HG03342 (cell line): ENCODE measurements around the gene DHX8.
"Not testable (repeated sequence)": the region's sequence is repeated elsewhere in the genome, so short reads cannot be mapped to it uniquely, and the experiment has no call there.

Experiments
- ATAC-seq: cut with Tn5 transposase; IDR thresholded peaks from one replicate; pipeline ENCODE4 v1.9.1; 2021; ENCODE audit warnings: mild to moderate bottlenecking, moderate library complexity; ENCODE audit not compliant: unreplicated experiment

DHX8 gene

DNA sequence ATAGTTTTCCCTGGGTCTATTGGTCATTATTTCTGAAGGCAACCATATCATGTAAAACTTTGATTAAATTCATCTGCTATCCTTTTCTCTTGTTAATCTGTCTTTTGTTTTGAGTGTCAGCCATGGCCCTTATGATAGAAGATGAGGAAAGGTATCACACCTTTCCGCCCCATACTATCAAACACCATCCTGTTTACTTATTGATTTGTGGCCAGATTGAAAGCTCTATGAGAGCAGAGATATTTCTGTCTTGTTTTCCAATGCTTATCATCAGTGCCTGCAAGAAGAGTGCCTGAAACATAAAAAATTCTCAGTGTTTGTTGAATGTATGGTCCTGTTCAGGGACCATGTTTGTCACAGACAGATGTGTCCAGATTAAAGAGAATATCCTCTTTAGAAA is 22.6 kb upstream of the DHX8 start:
- no peak for ATAC-seq

DNA sequence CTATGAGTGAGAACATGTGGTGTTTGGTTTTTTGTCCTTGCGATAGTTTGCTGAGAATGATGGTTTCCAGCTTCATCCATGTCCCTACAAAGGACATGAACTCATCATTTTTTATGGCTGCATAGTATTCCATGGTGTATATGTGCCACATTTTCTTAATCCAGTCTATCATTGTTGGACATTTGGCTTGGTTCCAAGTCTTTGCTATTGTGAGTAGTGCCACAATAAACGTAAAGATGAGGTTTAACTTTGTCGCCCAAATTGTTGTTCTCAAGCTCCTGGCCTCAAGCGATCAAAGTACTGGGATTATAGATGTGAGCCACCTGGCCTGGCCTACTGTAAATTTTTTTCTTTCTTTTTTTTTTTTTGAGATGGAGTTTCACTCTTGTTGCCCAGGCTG is 21.2 kb upstream of the DHX8 start:
- ATAC-seq = not testable (repeated sequence)

DNA sequence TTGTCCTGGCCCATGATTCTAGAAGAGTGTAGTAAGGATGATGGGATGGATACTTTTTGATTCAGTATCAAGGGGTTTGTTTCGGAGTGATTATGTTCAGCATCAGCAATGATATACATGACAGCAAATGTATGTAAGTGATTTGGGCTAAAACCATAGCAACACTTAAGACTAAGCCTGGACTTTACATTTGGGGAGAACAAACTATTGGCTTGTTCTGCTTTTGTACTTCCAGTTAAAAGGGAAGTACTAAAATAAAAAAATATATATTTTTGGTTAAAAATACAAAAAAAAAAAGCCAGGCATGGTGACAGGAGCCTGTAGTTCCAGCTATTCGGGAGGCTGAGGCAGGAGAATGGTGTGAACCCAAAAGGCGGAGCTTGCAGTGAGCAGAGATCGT is 20.5 kb upstream of the DHX8 start:
- no peak for ATAC-seq

DNA sequence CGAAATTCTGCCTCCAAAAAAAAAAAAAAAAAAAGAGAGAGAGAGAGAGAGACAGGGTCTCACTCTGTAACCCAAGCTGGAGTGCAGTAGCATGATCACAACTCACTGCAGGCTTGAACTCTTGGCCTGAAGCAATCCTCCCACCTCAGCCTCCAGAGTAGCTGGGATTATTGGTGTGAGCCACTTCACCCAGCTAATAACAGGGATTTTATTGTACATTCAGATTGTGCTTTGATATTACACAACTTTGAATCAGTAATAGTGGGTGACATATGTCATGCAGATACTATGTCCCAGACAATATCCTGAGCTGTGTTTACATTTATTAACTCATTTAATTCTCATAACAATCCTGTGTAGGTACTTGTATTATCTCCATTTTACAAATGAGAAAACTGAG is 19.7 kb upstream of the DHX8 start:
- no peak for ATAC-seq

DNA sequence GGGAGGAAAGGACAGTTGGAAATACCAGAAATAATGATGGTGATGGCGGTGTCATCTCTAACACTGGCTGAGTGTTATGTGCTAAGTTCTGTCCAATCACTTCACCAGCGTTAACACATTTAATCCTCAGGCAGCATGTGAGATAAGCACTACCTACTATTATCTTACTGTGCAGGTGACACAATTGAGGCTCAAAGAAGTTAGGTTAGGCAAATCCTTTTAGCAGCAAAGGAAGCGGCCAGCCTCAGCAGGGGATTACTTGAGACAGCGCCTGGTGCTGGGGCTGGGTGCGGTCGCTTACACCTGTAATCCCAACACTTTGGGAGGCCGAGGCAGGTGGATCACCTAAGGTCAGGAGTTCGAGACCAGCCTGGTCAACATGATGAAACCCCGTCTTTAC is 18.7 kb upstream of the DHX8 start:
- no peak for ATAC-seq

DNA sequence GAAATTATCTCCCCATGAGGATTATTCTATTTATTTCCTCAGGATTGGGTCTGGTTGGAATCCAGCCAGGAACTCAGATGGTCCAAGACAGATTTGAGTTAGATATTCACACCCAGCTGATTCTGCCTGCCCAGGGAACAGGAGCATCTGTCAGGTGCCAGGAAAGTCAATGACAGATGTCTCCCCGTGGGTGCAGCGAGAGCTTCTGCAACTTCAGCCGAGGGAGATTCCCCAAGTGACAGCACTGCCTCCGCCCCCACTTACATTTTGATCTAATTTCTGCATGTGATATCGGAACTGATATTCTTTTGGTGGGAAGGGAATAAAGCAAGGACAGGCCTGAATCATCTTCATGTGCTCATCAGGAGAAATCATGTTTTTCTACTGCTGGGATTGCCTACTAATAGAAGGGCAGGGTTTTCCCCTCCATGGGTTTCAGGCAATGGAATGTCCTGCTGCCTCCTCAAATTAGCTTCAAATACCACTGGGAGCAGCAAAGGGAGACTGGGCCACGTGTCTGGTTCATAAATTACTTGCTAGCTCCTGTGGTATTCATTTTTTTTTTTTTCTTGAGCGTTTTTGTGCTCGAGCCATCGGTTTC is 15.7 kb upstream of the DHX8 start:
- no peak for ATAC-seq

DNA sequence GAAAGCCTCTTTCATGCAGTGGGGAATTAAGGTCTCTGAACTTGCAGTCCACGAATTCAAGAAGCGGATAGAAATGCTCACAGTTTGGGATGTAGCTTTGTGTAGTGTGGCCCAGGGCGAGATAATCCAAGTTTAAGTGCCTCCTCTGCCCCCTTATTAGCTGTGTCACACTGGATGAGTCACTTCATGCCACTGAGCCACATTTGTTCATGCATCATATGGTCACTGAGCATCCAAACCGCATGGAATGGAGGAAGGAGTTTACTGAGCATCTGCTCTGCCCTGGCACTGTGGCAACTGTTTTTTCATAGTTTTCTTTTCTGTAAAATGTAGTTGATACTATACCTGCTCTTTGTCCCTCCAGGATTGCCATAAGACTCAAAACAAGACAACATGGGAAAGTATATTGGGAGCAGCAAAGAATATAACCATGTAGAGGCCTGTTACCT is 15.1 kb upstream of the DHX8 start:
- ATAC-seq = no peak

DNA sequence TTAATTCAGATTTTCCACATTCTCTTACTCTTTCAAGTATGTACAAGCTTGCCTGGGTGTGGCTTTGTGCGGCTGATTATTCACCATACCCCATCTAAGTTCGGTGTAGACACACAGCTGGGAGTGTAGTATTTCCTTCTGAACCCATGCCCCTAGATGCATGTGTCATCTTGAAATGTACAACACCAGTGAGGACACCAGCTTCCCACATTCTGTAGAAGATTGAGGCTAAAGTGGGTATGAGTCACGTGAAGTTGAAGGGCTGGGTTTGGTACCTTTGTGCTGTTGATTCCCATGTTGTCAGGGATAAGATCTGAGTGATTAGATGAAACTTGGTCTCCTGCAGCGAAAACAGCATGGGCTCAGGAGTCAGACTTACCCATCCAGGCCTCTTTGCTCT is 14.6 kb upstream of the DHX8 start:
- ATAC-seq = no peak

DNA sequence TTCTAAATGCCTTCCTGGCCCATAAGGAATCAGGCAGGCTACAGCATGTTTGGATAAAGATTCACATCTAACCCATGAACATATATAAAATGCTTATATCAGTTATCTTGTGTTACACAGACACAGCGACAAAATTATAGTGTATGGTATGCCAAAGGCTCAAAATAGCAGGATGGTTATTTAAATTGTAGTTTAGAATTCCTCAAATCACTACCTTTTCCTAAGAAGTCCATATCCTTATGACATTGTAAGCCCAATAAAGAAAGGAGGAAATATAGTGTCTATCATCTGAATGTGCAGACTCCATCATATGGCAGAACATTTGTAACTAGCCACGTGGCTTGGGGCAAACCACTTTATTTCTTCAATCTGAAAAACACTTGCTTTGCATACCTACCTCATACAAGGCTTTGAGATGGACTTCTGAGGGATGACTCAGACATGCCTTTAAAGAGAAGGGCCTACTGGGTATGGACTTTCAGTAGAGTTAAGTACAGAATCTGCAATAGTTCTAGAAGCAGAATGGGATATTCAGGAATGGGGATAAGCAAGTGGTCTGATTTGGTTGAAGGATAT is 12.1 kb upstream of the DHX8 start:
- no peak for ATAC-seq

DNA sequence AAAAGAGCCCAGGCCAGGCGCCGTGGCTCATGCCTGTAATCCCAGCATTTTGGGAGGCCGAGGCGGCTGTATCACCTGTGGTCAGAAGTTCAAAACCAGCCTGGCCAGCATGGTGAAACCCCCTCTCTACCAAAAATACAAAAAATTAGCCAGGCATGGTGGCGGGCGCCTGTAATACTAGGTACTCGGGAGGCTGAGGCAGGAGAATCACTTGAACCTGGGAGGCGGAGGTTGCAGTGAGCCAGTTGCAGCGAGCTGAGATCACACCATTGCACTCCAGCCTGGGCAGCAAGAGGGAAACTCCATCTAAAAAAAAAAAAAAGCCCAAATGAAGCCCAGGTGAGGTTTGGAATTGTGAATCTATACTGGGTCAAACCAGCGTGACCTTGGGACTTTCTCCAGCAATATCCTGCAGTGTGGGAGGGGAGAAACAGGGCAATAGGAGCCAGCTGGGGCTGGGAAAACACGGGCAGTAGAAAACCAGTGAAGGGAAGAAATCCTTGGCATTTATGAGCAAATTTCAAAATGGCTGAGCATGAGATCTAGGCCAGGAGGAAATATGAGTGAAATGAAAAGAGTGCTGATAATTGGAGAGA is 8.2 kb upstream of the DHX8 start:
- ATAC-seq = no peak

DNA sequence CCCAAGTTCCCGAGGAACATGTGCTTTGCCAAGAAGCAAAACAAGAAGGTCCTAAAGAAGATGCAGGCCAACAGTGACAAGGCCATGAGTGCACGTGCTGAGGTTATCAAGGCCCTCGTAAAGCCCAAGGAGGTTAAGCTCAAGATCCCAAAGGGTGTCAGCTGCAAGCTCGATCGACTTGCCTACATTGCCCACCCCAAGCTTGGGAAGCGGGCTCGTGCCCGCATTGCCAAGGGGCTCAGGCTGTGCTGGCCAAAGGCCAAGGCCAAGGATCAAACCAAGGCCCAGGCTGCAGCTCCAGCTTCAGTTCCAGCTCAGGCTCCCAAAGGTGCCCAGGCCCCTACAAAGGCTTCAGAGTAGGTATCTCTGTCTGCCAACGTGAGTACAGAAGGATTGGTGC is 7.5 kb upstream of the DHX8 start:
- ATAC-seq = not testable (repeated sequence)

DNA sequence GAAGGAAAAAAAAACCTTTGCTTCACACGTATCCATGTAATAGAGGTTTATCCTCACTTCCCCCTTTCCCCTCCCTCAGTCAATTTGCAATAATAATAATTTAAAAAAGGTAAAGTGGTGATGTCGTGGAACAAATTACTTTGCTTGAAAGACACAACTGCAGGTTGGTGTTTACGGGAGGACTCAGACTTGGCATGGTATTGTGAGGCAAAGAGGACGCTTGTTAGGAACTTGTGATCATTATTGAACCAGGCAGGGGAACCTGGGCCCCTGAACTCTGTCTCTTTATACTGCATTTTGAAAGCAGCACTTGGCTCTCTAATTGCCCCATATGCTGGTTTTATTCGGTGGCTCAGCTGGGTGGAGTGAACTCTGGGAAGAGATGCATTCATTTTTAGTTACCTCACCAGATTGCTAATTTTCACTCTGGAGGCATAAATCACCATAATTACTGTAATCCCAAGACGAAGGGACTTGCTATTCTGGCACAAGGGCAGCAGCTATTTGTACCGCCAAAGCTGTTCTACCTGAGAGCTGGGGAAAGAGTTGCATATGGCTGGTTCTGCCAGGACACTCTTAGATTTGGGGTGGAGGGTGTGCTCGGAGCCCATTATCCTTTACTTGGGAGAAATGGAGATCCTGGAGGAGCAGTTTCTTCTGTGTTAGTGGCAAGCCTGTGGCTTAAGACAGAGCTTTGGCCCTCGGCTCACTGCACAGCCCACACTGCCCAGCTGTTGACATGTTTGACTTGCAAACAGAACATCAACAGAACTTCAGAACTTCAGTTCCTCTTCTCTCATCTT is 5.7 kb upstream of the DHX8 start:
- no peak for ATAC-seq

DNA sequence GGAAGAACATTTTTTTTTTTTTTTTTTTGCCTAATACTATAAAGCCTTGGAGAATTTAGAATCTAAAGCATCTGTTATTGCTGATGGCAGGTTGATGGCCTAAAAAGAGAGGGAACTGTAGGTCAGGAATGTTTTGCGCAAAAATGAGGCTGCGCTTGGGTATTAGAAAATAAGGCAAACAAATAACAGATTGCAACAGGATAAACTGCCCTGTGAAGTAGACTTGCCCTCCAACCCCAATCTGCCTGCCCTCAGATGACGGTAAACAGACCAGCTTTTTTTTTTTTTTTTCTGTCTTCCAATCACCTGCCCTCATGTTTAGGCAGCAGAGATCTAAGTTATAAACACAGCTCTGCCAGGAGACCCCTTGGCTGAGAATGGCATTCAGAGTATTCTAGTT is 3.8 kb upstream of the DHX8 start:
- ATAC-seq = no peak

DNA sequence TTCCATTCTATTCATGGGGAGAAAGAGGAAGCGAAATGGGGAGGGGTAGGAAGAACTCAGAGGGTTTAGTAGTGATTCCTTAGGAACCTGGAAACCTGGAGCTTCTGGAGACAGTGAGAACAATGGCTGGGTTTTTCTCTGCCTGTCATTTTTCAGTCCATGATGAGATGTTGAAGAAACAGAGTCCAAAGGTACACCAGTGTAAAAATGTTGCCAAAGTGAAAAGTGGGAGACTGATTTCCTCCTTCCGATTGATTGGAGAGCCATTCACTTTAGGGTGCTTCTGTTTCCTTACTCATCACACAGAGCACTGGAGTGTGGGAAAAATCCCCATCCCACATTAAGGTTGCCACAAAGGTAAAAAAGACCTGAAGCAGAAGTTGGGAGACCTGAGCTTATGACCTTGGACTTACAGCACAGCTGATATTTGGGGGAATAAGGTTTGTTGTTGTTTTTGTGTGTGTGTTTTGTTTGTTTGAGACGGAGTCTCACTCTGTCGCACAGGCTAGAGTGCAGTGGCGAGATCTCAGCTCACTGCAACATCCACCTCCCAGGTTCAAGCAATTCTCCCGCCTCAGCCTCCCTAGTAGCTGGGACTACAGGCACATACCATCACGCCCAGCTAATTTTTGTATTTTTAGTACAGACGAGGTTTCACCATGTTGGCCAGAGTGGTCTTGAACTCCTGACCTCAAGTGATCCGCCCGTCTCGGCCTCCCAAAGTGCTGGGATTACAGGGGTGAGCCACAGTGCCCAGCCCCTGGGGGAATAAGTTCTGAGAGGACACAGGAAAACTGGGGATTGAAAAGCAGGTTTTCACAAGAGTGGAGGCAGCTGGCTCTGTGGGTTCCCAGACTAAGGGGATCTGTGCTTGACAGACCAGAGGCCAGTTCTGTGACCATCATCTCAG is 1.4 kb upstream of the DHX8 start:
- ATAC-seq = no peak

DNA sequence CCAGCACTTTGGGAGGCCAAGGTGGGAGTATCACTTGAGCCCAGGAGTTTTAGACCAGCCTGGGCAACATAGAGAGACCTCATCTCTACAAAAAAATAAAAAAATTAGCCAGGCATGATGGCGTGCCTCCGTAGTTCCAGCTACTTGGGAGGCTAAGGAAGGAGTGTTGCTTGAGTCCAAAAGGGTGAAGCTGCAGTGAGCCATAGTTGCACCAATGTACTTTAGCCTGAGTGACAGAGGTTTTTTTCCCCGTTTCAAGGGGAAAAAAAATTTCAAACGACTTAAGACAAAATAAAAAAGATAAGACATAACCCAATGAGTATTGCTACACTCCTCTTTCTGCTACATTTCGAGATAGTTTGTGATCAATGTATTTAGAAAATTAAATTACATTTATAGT is 6.8 kb downstream of the DHX8 start:
- no peak for ATAC-seq

DNA sequence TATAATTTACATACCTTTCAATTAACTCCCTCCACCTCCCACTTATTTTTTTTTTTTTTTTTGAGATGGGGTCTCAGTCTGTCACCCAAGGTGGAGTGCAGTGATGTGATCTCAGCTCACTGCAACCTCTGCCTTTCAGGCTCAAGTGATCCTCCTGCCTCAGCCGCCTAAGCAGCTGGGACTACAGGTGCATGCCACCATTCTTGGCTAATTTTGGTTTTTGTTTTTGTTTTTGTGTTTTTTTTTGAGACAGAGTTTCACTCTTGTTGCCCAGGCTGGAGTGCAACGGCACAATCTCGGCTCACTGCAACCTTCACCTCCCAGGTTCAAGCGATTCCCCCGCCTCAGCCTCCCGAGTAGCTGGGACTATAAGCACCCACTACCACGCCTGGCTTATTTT is 25.7 kb downstream of the DHX8 start:
- not testable (repeated sequence) for ATAC-seq

DNA sequence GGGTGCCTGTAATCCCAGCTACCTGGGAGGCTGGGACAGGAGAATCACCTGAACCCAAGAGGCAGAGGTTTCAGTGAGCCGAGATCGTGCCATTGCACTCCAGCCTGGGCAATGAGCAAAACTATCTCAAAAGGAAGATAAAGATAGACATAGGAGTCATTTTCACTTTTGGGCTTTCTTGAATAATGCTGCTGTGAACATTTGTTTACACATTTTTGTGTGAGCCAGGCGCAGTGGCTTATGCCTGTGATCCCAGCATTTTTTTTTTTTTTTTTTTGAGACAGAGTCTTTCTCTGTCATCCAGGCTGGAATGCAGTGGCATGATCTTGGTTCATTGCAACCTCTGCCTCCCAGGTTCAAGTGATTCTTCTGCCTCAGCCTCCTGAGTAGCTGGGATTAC is 27.4 kb downstream of the DHX8 start:
- not testable (repeated sequence) for ATAC-seq

DNA sequence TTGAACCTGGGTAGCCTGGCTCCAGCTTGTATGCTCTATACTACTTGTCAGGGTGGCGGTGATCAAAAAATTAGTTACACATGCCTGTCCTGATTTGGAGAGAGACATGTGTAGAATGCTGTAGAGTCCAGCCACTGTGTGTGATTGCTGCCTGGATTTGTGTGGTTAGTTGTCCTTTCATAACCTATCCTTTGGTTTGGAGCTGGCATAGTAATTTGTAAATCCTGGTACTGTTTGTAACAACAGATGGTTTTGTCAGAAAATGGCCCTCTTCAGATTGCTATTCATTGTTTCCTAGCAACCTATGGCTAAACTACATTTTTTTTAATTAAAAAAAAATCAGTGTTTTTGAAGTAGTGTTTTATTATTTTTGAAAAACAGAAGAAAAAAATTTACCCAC is 31.9 kb downstream of the DHX8 start:
- ATAC-seq = no peak

DNA sequence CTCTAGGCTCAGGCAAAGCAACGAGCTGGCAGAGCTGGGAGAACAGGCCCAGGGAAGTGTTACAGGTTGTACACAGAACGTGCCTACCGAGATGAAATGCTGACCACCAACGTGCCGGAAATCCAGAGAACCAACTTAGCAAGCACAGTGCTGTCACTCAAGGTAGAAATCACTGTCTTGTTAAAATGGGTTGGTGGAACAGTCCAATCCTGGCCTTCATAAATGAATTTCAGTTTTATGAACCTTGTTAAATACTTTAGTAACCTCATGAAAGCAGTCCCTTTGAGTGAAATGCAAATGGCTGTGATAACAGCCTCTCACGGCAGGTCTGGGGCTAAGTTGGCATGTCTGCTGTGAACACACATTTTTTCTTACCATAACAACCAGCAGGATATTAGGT is 33.4 kb downstream of the DHX8 start:
- no peak for ATAC-seq

DNA sequence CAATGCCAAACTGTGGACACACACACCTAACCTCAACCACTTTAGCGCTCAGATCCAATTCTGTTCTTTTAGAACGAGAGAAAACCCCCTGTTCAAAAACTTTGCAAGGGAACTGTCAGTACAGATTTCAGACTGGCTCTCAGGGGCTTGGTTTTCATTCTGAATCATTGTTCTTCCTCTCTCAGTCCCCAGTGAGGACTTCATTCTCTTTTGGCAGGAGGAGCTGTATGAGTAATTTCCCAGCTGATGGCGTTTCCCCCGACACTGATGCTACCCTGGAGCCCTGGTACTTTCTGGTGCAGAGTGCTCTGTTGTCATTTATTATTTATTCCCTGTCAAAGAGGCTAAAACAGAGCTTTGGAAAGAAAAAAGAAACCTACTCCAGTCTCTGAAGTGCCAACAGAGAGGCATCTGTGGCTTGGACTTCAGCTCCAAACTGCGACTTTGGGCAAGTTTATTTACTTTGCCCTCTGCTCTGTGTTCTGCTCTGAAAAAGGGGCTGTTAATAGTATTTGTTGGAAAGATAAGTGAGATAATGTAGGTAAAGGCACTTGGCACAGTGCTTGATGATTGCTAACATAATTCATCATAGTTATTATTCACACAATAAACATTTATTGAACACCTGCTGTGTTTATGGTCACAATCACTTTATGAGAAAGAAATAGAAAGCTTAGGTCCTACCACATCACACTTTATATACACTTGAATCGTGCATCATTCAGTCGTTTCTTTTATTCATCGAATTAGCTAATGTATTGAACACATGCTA is 34.0 kb downstream of the DHX8 start:
- no peak for ATAC-seq
